Body of pancreas (tissue), 4 donors: ENCODE measurements around the gene ASMTL.

Experiments used
- POLR2A ChIP-seq, 3 donors: fragments of 450-650 bp; IDR thresholded peaks; one replicate each; pipeline ENCODE4 v1.6.1; 2016; ENCODE audit warnings: antibody characterized with exemption in 3 of 3, mild to moderate bottlenecking in 2 of 3
- TF ChIP-seq, protein P1 (sequence below), 7 experiments: fragments of 450-650 bp in 4 of 7; fragments of 200-600 bp in 3 of 7; sonication (generic) in 3 of 7; IDR thresholded peaks; one replicate each; pipeline ENCODE4 v1.5.1; 2016 to 2019; ENCODE audit warnings: antibody characterized with exemption in 7 of 7

DNA sequence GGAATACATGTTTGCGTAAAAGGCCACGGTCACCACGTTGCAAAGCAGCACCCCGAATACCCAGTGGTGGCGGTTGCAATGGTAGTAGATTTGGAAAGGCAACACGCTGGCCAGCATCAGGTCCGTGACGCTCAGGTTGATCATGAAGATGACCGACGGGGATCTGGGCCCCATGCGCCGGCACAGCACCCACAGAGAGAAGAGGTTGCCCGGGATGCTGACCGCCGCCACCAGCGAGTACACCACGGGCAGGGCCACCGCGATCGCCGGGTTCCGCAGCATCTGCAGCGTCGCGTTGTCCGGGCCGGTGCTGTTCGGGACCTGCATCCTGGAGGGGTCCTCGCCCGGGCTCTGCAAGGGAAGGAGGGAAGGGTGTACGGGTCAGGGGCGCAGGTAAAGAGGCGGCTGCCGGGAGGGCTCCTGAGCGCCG is 13.5 kb upstream of the ASMTL start:
- TF ChIP-seq, protein P1, sequence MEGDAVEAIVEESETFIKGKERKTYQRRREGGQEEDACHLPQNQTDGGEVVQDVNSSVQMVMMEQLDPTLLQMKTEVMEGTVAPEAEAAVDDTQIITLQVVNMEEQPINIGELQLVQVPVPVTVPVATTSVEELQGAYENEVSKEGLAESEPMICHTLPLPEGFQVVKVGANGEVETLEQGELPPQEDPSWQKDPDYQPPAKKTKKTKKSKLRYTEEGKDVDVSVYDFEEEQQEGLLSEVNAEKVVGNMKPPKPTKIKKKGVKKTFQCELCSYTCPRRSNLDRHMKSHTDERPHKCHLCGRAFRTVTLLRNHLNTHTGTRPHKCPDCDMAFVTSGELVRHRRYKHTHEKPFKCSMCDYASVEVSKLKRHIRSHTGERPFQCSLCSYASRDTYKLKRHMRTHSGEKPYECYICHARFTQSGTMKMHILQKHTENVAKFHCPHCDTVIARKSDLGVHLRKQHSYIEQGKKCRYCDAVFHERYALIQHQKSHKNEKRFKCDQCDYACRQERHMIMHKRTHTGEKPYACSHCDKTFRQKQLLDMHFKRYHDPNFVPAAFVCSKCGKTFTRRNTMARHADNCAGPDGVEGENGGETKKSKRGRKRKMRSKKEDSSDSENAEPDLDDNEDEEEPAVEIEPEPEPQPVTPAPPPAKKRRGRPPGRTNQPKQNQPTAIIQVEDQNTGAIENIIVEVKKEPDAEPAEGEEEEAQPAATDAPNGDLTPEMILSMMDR (IDR thresholded peaks at IDR 0.05) = no peak
- no peak for TF ChIP-seq POLR2A (IDR thresholded peaks at IDR 0.05)
